GM12878 (cell line): ENCODE data around the gene PINK1. TPM values are rescaled to one million over a fixed set of nuclear protein-coding genes. Genes with fewer than 3 reads are reported as not detected.

Source experiments
- ATAC-seq: fragments of 200-7000 bp; cut with Tn5 transposase; 3 replicates; pipeline ENCODE4 v1.9.1; 2020; ENCODE audit warnings: mild to moderate bottlenecking, moderate library complexity
- BruUV-seq: library from RNA; stranded (reverse); fragments of 400-500 nt; replicated peaks from 2 replicates; lab custom pipeline; 2021; lab: Mats Ljungman, UMichigan
- CTCF ChIA-PET: fragments of 300-600 bp; sonication (Branson Sonifier 250); formaldehyde crosslinking; extraction: SDS; loops from one replicate; lab custom pipeline; 2021; ENCODE audit warnings: inconsistent platforms; lab: Yijun Ruan, JAX
- POLR2A ChIA-PET: fragments of 350-600 bp; formaldehyde crosslinking; extraction: SDS; loops from one replicate; lab custom pipeline; 2021; ENCODE audit warnings: inconsistent platforms; lab: Charles Lee
- RAD21 ChIA-PET: fragments of 300-600 bp; sonication (Branson Sonifier 250); formaldehyde crosslinking; loops from one replicate; lab custom pipeline; 2023; ENCODE audit warnings: antibody characterized with exemption; ENCODE audit not compliant: unreplicated experiment; lab: Charles Lee
- SMC1A ChIA-PET: fragments of 300-600 bp; sonication (Branson Sonifier 250); formaldehyde crosslinking; loops from one replicate; lab custom pipeline; 2023; ENCODE audit not compliant: unreplicated experiment, uncharacterized antibody; lab: Charles Lee
- DNase-seq: peaks from one replicate; pipeline ENCODE4 v3.0.0-alpha.2; 2011; ENCODE audit warnings: low read depth, low spot score
- FAIRE-seq: peaks from 3 replicates; lab custom pipeline; 2011; peaks lifted over from hg19 to GRCh38; lab: Jason Lieb, UNC
- H2AFZ ChIP-seq: 2 replicates; pipeline ENCODE4 v1.6.0; 2011; ENCODE audit warnings: low read depth, low read length, control low read depth; ENCODE audit not compliant: control insufficient read depth
- H3K27ac ChIP-seq: 2 replicates; pipeline ENCODE4 v1.5.1; 2011; ENCODE audit warnings: control low read depth; ENCODE audit not compliant: control insufficient read depth, insufficient read depth
- H3K27me3 ChIP-seq, 2 experiments: replicated peaks in 1 of 2; 2 replicates each; pipeline versions ENCODE4 v1.6.0 to v1.6.1; 2011; ENCODE audit warnings: low read length in 1 of 2; ENCODE audit not compliant: control insufficient read depth in 2 of 2, insufficient read depth in 2 of 2
- H3K36me3 ChIP-seq, 2 experiments: 2 replicates each; pipeline ENCODE4 v1.5.1; 2011; ENCODE audit warnings: low read length in 1 of 2; ENCODE audit not compliant: control insufficient read depth in 2 of 2, insufficient read depth in 2 of 2
- H3K4me1 ChIP-seq: 2 replicates; pipeline ENCODE4 v1.6.1; 2011; ENCODE audit warnings: mild to moderate bottlenecking, low read length, moderate library complexity, mixed read lengths; ENCODE audit not compliant: control insufficient read depth, insufficient read depth
- H3K4me2 ChIP-seq: 2 replicates; pipeline ENCODE4 v1.6.0; 2011; ENCODE audit warnings: control low read depth; ENCODE audit not compliant: control insufficient read depth, insufficient read depth
- H3K4me3 ChIP-seq: fragments of 200-600 bp; sonication (generic); 2 replicates; pipeline ENCODE4 v1.5.1; 2016
- H3K79me2 ChIP-seq: 2 replicates; pipeline ENCODE4 v1.6.0; 2011; ENCODE audit warnings: low read length; ENCODE audit not compliant: control insufficient read depth, insufficient read depth
- H3K9ac ChIP-seq: 2 replicates; pipeline ENCODE4 v1.8.0; 2011; ENCODE audit warnings: low read length, control low read depth, mixed read lengths; ENCODE audit not compliant: control insufficient read depth, insufficient read depth
- H3K9me3 ChIP-seq: replicated peaks from 3 replicates; pipeline ENCODE4 v1.5.1; 2011; ENCODE audit warnings: mild to moderate bottlenecking, low read length; ENCODE audit not compliant: control insufficient read depth, insufficient read depth
- H4K20me1 ChIP-seq: 2 replicates; pipeline ENCODE4 v1.6.0; 2011; ENCODE audit not compliant: control insufficient read depth, insufficient read depth
- CREM ChIP-seq: IDR thresholded peaks from 2 replicates; pipeline ENCODE4 v1.6.1; 2014; ENCODE audit warnings: antibody characterized with exemption, low read depth
- MEF2B ChIP-seq: fragments of 450-650 bp; IDR thresholded peaks from 2 replicates; pipeline ENCODE4 v1.6.1; 2018; ENCODE audit warnings: mild to moderate bottlenecking, moderate library complexity; ENCODE audit not compliant: partially characterized antibody, poor library complexity, severe bottlenecking
- NBN ChIP-seq: fragments of 450-650 bp; IDR thresholded peaks from 2 replicates; pipeline ENCODE4 v1.6.1; 2016
- NFXL1 ChIP-seq: fragments of 450-650 bp; IDR thresholded peaks from 2 replicates; pipeline ENCODE4 v1.6.1; 2017; ENCODE audit warnings: antibody characterized with exemption, mild to moderate bottlenecking, borderline replicate concordance
- RCOR1 ChIP-seq: conservative IDR thresholded peaks from 2 replicates; pipeline ENCODE4 v1.6.1; 2012; ENCODE audit warnings: low read depth, low read length, improper control_type of control experiment
- ZNF24 ChIP-seq: fragments of 450-650 bp; IDR thresholded peaks from 2 replicates; pipeline ENCODE4 v1.6.1; 2017; ENCODE audit warnings: antibody characterized with exemption, mild to moderate bottlenecking
- WGBS: methylation state at CpG from one replicate; pipeline ENCODE4 v1.1.6; 2016; ENCODE audit warnings: low lambda C conversion rate; ENCODE audit not compliant: insufficient replicate concordance, insufficient coverage; ENCODE audit errors: missing lambda C conversion rate; 5-methylcytosine and 5-hydroxymethylcytosine counted together
- in situ Hi-C: fragments of 300-500 bp; cut with MboI; formaldehyde crosslinking; loops from 9 replicates; pipeline ENCODE4 v1.14.3; 2018; ENCODE audit warnings: mixed read lengths
- intact Hi-C: fragments of 100-400 bp; cut with micrococcal nuclease; formaldehyde crosslinking; loops from one replicate; pipeline ENCODE4 v1.14.2; 2022; ENCODE audit not compliant: unreplicated experiment
- polyA plus RNA-seq, 11 experiments: library from polyadenylated mRNA; depleted of rRNA in 4 of 11; unstranded in 6 of 11; stranded (reverse) in 5 of 11; fragments of >200 nt; fragmentation: Nextera tagmentation in 4 of 11; fragmentation: Illumina TruSeq in 1 of 11; extraction: Ambion mirVana in 4 of 11; extraction: Trizol in 1 of 11; gene quantifications; 1 replicate in 1 of 11; 2 replicates in 10 of 11; pipeline versions ENCODE4 v1.2.1 to v1.2.3, GENCODE V29; 2011 to 2016; ENCODE audit warnings: inconsistent platforms in 2 of 11, missing spikeins in 2 of 11, low read depth in 1 of 11
- total RNA-seq, 4 experiments: library from RNA; depleted of rRNA in 3 of 4; stranded (reverse); fragments of >200 nt in 3 of 4; fragmentation: Illumina TruSeq in 1 of 4; extraction: Trizol in 1 of 4; gene quantifications; 2 replicates each; pipeline versions ENCODE4 v1.2.1 to v1.2.3, GENCODE V29; 2013 to 2021
- TF ChIP-seq, protein P1 (sequence below): fragments of 450-650 bp; IDR thresholded peaks from 2 replicates; pipeline ENCODE4 v1.6.1; 2016; ENCODE audit warnings: mild to moderate bottlenecking, moderate library complexity, borderline replicate concordance
- TF ChIP-seq, protein P2 (sequence below): fragments of 450-650 bp; formaldehyde crosslinking; IDR thresholded peaks from 2 replicates; pipeline ENCODE4 v1.4.0; 2020; ENCODE audit warnings: mild to moderate bottlenecking, moderate library complexity
- TF ChIP-seq, protein P3 (sequence below): fragments of 450-650 bp; IDR thresholded peaks from 2 replicates; pipeline ENCODE4 v1.6.1; 2014; ENCODE audit warnings: mild to moderate bottlenecking
- TF ChIP-seq, protein P4 (sequence below): fragments of 450-650 bp; IDR thresholded peaks from 2 replicates; pipeline ENCODE4 v1.6.1; 2017; ENCODE audit warnings: mild to moderate bottlenecking, moderate library complexity

The PINK1 gene
- total and polyA plus RNA-seq, 10 of the 15 experiments (the other 5 are each of a cell fraction or from before 2014, with no cell fraction given) = 0.42 to 4.4 (median 1.9) TPM; not detected in 1

DNA sequence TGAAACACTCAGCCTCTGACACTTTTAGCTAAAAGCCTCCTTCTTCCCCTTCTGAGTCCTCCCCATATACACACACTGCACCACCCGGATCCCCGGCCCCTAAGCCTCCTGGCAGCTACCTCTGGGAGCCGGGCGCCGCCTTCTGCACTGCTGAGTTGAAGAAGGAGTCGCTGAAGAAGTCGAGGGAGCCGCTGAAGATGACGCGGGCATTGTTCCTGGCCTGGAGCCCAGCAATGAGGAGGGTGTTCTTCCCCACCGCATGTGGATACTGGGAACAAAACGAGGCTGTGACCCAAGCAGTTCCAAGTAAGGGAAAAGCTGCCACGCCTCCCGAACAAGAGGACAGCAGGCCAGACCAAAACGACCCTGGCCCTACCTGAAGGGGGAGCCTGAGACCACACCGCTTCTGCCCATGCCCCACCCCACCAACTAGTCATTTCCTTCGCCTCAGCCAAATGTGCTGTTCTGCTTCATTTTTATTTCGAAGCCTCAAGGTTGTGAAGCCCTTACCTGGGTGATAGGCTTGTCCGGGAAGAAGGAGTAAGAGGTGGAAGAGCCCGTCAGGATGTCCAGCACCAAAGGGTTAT, 20.9 kb downstream of the PINK1 start:
- ChIA-PET SMC1A (no interaction called here), RAD21 (no interaction called here), CTCF (no interaction called here), POLR2A (no interaction called here)
- Histone ChIP-seq H2AFZ (no peak overlapping the region), H3K4me1 (0 out of 2 replicates have a peak, but pooled peaks cover 3% of the 10 kb centered on the region), H3K36me3 (peaks cover 29 to 42% of the 10 kb centered on the region in 2 experiments), H3K4me3 (no peak overlapping the region), H3K4me2 (no peak overlapping the region), H3K9me3 (no peaks in the 10 kb centered on the region), H3K27ac (no peak overlapping the region), H4K20me1 (peaks cover 5% of the 10 kb centered on the region; the same call in 1 of the 2 replicates), H3K9ac (no peak overlapping the region), H3K79me2 (peaks cover 13% of the 10 kb centered on the region), H3K27me3 (no peaks in the 10 kb centered on the region)
- ATAC-seq (no peak), FAIRE-seq (no peak), DNase-seq (no peak)
- 91% methylated on average over 19 of the region's 20 CpGs for WGBS
- in situ Hi-C loops = no loop called here
- intact Hi-C loops = no loop called here
- no TSS peak for BruUV-seq
- TF ChIP-seq CREM = no peak
- no peak for TF ChIP-seq NBN
- TF ChIP-seq, protein P1, sequence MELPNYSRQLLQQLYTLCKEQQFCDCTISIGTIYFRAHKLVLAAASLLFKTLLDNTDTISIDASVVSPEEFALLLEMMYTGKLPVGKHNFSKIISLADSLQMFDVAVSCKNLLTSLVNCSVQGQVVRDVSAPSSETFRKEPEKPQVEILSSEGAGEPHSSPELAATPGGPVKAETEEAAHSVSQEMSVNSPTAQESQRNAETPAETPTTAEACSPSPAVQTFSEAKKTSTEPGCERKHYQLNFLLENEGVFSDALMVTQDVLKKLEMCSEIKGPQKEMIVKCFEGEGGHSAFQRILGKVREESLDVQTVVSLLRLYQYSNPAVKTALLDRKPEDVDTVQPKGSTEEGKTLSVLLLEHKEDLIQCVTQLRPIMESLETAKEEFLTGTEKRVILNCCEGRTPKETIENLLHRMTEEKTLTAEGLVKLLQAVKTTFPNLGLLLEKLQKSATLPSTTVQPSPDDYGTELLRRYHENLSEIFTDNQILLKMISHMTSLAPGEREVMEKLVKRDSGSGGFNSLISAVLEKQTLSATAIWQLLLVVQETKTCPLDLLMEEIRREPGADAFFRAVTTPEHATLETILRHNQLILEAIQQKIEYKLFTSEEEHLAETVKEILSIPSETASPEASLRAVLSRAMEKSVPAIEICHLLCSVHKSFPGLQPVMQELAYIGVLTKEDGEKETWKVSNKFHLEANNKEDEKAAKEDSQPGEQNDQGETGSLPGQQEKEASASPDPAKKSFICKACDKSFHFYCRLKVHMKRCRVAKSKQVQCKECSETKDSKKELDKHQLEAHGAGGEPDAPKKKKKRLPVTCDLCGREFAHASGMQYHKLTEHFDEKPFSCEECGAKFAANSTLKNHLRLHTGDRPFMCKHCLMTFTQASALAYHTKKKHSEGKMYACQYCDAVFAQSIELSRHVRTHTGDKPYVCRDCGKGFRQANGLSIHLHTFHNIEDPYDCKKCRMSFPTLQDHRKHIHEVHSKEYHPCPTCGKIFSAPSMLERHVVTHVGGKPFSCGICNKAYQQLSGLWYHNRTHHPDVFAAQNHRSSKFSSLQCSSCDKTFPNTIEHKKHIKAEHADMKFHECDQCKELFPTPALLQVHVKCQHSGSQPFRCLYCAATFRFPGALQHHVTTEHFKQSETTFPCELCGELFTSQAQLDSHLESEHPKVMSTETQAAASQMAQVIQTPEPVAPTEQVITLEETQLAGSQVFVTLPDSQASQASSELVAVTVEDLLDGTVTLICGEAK = no peak
- no peak for TF ChIP-seq MEF2B
- TF ChIP-seq, protein P2, sequence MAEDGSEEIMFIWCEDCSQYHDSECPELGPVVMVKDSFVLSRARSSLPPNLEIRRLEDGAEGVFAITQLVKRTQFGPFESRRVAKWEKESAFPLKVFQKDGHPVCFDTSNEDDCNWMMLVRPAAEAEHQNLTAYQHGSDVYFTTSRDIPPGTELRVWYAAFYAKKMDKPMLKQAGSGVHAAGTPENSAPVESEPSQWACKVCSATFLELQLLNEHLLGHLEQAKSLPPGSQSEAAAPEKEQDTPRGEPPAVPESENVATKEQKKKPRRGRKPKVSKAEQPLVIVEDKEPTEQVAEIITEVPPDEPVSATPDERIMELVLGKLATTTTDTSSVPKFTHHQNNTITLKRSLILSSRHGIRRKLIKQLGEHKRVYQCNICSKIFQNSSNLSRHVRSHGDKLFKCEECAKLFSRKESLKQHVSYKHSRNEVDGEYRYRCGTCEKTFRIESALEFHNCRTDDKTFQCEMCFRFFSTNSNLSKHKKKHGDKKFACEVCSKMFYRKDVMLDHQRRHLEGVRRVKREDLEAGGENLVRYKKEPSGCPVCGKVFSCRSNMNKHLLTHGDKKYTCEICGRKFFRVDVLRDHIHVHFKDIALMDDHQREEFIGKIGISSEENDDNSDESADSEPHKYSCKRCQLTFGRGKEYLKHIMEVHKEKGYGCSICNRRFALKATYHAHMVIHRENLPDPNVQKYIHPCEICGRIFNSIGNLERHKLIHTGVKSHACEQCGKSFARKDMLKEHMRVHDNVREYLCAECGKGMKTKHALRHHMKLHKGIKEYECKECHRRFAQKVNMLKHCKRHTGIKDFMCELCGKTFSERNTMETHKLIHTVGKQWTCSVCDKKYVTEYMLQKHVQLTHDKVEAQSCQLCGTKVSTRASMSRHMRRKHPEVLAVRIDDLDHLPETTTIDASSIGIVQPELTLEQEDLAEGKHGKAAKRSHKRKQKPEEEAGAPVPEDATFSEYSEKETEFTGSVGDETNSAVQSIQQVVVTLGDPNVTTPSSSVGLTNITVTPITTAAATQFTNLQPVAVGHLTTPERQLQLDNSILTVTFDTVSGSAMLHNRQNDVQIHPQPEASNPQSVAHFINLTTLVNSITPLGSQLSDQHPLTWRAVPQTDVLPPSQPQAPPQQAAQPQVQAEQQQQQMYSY = no peak
- no peak for TF ChIP-seq NFXL1
- TF ChIP-seq, protein P3, sequence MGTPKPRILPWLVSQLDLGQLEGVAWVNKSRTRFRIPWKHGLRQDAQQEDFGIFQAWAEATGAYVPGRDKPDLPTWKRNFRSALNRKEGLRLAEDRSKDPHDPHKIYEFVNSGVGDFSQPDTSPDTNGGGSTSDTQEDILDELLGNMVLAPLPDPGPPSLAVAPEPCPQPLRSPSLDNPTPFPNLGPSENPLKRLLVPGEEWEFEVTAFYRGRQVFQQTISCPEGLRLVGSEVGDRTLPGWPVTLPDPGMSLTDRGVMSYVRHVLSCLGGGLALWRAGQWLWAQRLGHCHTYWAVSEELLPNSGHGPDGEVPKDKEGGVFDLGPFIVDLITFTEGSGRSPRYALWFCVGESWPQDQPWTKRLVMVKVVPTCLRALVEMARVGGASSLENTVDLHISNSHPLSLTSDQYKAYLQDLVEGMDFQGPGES = no peak
- TF ChIP-seq, protein P4, sequence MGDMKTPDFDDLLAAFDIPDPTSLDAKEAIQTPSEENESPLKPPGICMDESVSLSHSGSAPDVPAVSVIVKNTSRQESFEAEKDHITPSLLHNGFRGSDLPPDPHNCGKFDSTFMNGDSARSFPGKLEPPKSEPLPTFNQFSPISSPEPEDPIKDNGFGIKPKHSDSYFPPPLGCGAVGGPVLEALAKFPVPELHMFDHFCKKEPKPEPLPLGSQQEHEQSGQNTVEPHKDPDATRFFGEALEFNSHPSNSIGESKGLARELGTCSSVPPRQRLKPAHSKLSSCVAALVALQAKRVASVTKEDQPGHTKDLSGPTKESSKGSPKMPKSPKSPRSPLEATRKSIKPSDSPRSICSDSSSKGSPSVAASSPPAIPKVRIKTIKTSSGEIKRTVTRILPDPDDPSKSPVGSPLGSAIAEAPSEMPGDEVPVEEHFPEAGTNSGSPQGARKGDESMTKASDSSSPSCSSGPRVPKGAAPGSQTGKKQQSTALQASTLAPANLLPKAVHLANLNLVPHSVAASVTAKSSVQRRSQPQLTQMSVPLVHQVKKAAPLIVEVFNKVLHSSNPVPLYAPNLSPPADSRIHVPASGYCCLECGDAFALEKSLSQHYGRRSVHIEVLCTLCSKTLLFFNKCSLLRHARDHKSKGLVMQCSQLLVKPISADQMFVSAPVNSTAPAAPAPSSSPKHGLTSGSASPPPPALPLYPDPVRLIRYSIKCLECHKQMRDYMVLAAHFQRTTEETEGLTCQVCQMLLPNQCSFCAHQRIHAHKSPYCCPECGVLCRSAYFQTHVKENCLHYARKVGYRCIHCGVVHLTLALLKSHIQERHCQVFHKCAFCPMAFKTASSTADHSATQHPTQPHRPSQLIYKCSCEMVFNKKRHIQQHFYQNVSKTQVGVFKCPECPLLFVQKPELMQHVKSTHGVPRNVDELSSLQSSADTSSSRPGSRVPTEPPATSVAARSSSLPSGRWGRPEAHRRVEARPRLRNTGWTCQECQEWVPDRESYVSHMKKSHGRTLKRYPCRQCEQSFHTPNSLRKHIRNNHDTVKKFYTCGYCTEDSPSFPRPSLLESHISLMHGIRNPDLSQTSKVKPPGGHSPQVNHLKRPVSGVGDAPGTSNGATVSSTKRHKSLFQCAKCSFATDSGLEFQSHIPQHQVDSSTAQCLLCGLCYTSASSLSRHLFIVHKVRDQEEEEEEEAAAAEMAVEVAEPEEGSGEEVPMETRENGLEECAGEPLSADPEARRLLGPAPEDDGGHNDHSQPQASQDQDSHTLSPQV = no peak
- no peak for TF ChIP-seq RCOR1
- TF ChIP-seq ZNF24 = no peak
